ENCODE results near the gene OLIG2.

Gene OLIG2

DNA sequence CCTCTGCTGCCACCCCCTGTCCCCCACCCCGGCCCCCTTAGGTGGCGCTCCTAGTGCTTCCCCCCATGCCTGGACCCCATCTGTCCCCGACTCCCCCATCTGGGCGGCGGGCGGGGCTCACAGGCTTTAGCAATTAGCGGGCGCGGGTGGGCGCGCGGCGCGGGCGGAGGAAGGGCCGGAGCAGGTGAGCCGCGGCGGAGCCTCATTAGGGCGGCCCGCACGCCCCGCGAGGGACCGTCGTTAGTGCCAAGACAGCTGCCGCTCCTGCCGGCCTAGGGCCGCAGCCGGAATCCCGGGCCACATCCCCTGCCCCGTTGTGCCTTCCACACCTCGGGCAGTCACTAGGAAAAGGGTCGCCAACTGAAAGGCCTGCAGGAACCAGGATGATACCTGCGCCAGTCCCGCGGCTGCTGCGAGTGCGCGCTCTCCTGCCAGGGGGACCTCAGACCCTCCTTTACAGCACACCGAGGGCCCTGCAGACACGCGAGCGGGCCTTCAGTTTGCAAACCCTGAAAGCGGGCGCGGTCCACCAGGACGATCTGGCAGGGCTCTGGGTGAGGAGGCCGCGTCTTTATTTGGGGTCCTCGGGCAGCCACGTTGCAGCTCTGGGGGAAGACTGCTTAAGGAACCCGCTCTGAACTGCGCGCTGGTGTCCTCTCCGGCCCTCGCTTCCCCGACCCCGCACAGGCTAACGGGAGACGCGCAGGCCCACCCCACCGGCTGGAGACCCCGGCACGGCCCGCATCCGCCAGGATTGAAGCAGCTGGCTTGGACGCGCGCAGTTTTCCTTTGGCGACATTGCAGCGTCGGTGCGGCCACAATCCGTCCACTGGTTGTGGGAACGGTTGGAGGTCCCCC, 7.6 kb downstream of the OLIG2 start:
- DNase-seq (ENCODE audit: low read depth): no peak

DNA sequence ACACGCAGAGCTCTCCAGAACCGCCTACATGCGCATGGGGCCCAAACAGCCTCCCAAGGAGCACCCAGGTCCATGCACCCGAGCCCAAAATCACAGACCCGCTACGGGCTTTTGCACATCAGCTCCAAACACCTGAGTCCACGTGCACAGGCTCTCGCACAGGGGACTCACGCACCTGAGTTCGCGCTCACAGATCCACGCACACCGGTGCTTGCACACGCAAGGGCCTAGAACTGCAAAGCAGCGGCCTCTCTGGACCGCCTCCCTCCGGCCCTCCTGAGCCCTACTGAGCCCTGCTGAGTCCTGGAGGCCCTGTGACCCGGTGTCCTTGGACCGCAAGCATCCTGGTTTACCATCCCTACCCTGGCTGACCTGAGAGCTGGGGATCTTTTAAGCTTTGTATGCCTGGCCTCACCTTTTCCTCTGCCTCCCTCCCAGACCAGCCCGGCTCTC, 8.3 kb downstream of the OLIG2 start:
- no peak for DNase-seq (ENCODE audit: low read depth)

DNA sequence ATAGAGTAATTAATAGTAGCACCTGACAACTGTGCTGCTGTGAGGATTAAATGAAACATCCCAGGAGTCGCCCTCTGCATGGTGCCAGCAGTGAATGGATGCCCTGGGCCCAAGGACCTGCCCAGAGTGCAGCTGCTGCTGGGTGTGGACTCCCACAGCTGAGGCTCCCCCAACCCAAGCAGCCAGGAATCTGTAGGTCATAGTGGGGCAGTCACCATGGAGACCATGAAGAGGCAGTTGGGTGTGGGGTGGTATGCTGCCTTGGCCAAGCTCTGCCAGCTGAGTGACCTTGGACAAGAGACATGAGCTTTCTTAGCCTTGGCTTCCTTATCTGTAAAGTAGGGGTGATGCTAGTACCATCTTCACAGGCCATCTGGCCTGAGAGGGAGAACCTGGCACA, 9.4 kb downstream of the OLIG2 start:
- DNase-seq (ENCODE audit: low read depth): no peak

DNA sequence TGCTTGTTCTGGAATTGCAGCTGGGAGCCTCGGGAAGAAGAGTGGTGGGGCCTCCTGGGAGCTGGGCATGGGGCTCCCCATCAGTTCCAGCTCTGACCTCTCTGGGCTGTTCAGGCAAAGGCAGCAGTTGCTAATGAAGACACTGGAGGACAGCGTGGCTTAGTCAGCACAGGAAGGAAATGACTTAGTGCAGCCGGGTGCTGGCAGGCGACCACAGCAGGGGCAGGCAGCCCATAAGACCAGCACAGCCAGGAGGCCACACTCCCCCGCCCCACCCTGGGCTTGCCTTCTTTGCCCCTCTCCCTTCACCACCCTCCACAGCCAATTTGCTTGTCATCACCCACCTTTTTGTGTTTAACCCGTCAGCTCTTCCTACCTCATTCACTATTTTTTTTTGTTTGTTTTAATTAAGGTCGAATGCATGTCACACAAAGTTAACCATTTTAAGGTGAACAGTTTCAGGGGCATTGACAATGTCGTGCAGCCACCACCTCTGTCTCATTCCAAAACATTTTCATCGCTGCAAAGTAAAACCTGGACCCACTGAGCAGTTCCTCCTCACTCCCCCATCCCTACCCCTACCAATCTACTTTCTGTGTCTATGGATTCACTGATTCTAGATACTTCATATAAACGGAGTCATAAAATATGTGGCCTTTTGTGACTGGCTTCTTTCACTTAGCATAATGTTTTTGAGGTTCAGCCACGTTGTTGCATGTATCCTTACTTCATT, 10.9 kb downstream of the OLIG2 start:
- peak; percentile 11 for DNase-seq (ENCODE audit: low read depth)

DNA sequence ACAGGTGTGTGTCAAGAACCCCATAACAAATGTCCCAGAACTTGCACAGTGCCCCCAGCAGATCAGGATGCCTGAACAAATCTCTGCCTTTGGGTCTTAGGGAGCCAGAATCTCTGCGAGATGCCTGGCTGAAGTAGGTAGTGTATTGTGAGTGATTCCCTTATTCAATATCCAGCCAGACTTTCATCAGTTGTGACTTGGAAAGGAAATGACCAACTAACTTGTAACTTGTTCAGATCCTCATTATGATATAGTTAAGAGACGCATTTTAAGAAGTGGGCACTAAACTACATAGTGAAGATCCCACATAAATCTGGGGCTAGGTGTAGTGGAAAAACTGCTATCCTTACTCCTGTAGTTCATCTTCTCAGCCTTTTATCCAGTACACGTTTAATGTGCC, 11.8 kb downstream of the OLIG2 start:
- DNase-seq (ENCODE audit: low read depth): no peak

DNA sequence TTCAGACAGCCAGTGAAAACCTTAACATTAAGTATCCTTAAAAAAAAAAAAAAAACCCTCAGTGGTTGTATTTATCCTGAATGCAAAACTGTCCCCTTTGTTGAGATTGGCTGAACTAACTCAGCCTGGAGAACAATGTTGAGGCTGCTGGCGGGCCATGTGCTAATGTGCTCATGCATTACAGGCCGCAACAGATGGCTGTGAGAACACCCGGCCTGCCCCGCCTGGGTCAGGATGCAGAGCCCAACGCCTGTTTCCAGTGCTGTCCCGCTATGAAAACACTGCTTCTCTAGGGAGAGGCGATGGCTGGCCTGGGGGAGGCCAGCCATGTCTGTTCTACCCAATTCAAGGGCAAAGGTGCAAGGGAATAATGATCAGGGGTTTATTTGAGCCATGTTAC, 13.8 kb downstream of the OLIG2 start:
- DNase-seq (ENCODE audit: low read depth): no peak

DNA sequence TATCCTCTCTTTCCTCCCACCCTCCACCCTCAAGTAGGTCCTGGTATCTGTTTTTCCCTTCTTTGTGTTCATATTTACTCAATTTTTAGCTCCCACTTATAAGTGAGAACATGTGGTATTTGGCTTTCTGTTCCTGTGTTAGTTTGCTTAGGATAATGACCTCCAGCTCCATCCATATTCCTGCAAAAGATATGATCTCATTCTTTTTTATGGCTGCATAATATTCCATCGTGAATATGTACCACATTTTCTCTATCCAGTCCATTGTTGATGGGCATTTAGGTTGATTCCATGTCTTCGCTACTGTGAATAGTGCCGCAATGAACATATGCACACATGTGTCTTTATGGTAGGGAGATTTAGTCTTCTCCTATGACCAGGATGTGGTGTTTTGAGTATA, 14.5 kb downstream of the OLIG2 start:
- DNase-seq (ENCODE audit: low read depth): no peak

DNA sequence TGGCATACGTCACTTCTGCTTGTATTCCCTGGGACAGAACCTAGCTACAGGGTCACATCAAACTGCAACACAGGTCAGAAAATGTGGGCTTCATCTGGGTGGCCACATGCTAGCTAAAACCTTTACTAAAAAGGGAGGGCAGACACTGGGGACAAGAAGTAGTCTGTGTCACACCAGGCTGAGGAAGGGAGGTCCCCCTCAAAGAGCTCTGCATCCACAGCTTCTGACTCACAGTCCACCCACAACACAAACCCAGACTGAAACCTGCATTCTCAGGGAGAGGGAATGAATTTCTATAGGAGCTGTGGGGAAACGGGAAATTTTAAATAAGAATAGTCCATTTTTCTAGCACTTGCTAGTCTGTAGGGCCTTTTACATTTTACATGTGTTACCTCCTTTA, 16.2 kb downstream of the OLIG2 start:
- DNase-seq (ENCODE audit: low read depth): no peak

DNA sequence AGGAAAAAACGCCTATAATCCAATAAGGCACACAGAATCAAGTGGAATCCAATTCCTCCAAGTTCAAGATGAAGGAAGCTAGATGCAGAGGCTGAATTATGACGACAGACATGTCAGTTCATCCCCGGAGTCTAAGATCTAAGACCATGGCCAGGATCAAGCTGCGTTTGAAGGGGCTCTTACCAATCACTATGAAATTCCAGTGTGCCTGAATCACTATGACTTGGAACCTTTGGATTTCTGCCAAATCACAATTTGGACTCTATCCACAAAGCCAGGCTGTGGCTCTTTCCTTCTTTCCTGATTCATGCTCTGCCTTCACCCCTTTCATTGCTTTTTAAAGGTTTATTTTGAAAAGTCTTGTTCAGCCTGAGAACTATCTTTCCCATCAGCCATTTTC, 17.1 kb downstream of the OLIG2 start:
- DNase-seq (ENCODE audit: low read depth): peak; percentile 67

DNA sequence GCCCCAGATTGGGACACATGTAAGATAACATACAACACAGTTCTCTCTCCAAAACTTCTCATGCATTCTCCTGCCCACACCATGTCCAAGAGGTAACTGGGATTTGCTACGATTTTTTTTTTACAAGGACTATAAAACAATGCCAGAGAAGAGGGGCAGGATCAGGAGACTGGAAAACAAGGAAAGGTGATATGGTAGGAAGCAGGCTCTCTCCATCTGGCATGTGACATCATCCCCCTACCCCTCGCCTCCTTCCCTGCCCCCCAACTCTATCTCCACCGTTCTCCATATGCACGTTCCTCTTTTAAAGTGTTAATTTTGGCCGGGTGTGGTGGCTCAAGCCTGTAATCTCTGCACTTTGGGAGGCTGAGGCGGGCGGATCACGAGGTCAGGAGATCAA, 20.7 kb downstream of the OLIG2 start:
- no peak for DNase-seq (ENCODE audit: low read depth)

DNA sequence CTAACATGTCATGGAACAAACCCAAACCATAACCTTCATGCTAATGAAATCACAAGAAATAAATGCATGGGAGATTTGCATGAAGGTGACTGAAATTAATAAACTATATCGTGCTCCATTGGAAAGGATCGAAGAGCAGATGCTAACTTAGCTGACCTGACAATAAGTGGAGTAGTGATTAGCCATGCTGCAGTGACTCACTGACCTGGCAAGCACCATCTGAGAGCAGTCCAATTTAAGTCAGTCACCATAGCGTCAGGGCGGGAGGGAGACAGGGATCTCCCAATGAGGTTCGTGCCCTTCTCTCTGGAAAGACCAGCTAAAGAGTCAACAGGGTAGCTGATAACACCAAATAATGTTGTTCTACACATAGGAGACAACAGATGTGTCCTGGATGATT, 21.5 kb downstream of the OLIG2 start:
- DNase-seq (ENCODE audit: low read depth): no peak

DNA sequence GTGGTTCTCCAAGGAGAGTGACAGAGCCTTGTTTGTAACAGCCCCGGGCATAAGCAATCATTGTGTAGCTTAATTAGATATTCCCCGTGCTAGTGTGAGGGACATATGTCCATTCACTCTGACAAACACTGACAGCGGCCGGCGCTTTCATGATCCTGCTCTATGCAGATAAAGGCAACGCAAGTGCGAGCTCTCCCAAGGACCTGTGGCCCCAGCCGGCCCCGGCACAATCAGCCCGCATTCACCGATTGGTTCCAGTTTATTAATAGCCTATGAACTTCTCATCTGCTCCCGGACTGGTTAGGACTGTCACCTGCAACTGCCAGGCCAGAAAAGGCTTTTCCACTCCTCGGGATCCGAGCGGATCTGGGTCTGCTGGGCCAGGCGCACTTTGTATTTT, 26.2 kb downstream of the OLIG2 start:
- no peak for DNase-seq (ENCODE audit: low read depth)

DNA sequence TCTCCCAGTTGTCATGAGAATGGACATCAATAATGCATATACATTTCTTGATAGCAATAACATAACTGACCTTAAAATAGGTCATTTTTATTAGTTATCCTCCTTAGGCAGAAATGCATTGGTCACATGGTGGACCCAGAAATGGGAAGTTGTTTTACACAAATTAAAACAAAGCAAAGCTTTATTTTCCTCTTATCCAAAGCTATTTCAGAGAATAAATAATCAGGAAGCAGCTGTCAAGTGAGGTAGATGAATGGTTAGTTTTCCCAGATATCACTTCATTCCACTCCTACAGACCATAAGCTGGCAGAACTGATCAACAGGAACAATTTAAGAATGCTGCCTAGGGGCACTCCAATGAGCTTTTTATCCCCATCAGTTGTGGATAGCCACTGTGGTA, 28.2 kb downstream of the OLIG2 start:
- no peak for DNase-seq (ENCODE audit: low read depth)

DNA sequence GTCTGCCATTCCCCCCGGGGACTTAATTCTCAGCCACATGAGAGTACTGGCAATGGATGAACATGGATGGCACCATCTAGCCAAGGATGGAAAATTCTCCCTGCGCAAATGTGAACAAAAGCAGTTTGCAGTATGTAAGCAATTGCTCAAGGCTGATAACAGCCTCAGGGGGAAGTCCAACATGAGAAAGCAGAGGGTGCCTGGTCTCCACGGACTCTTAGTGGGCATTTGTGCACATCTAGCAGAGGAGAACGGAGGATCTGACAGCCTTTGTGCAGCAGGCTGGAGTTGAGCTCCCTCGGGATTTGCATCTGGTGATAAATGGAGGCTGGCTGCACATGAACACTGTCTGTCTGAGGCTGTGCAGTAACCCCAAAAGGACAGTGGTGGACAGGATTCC, 30.3 kb downstream of the OLIG2 start:
- no peak for DNase-seq (ENCODE audit: low read depth)

DNA sequence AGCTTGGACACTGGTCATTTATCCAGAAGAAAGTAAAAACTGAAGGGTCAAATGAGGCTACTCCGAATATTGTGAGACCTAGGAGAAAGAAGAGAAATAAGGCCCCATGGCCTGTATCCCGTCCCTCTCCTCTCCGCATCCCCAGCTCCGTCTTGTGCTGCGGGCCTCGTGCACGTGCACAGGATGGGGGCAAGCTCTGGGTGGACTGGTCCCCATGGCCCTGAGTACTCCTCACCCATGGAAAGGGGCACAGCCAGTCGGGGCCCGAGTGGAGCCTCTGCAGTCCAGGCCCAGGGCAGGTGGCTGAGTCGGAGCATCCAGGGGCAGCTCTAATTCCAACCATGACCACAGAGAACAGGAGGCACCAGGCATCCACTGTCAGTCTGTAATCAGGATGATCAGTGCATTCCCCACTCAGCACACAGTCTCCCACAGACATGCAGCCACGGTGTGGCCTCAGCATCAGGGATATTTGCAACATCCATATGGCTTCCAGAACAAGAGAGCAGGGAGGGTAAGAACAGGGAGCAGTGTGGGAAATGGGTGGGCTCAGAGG, 31.7 kb downstream of the OLIG2 start:
- no peak for DNase-seq (ENCODE audit: low read depth)

DNA sequence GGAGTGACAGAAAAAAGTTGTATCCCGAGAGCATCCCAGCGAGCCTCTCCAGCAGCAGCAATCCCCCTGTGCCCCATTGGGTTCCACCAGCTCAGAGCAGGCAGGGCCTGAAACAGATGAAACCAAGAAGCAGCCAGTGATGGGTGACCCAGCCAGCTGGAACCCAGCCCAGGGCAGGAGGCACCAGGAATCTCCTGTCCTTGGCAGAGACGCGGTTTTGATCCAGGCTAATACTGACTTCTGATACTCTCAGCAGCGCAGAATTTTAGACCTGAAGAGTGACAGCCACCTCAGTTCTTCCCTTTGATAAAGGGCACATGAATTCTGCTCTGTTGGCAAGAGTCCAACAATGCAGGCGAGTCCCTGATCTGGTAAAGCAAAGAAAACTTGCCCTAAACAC, 32.8 kb downstream of the OLIG2 start:
- DNase-seq (ENCODE audit: low read depth): no peak

DNA sequence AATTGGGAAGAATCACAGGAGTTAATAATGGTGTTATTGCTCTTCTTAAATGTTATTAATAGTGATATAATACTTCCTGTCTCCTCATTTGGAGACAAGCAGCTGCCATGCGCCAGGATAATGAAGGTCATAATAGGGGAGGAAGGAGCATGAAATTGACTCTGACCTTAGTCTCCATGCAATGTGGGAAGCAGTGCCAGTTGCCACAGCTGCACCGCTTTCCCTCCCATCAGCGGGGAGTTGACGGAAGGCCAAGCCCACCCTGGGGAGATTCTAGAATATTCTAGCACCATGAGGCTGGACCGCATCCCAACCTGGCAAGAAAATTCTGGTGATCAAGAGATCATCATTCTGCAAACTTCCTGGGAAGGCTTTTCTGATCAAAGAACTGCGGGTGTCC, 33.2 kb downstream of the OLIG2 start:
- no peak for DNase-seq (ENCODE audit: low read depth)

DNA sequence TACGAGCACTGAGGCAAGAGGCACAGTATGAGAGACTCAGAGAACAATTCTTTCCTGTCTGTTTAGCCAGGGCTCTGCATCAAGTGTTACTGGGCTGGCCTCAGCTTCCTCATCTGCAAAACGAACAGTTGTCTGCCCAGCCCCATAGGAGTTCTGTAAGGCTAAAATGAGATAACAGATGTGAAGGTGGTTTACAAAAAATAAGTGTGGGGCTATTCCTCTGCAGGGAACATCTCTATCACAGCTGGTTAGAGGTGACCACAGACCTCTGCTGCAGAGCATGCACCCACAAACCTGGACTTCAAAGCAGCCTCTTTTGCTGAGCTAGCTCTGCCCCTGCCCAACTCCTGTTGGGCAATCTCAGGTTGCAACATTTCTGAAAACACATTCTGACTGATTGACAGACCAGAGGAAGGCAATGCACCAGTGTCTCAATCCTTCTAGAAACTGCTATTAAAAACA, 33.7 kb downstream of the OLIG2 start:
- no peak for DNase-seq (ENCODE audit: low read depth)

DNA sequence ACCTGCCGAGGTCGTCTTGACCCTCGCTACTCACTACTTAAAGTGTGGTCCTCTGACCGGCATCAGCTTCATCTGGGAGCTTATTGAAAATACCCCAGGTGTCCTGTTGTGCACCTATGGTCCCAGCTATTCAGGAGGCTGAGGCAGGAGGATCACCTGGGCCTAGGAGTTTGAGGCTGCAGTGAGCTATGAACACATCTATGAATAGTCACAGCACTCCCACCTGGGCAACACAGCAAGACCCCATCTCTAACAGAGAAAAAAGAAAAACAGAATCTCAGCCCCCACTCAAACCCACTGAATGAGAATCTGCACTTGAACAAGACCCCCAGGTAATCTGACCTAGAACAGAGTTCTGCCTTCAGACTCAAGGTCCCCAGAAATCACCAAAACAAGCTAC, 35.5 kb downstream of the OLIG2 start:
- DNase-seq (ENCODE audit: low read depth): no peak

DNA sequence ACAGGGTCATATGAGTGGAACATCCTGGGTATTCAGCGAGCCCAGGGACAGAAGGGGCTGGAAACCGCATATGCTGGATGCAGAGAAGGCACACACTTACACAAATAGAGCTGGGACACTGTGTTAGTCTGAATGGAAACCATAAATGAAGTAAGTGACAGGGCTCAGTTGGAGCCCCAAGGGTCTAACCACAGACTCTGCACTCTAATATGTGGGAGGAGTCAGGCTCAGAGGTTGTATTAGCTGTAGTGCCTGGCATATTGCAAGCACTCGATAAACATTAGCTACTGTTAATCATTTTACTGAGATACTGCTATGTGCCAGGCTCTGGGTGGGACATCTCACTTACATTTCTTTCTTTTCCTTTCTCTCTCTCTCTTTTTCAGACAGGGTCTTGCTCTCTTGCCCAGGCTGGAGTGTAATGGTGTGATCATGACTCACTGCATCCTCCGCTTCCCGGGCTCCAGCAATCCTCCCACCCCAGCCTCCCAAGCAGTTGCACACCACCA, 37.7 kb downstream of the OLIG2 start:
- no peak for DNase-seq (ENCODE audit: low read depth)

DNA sequence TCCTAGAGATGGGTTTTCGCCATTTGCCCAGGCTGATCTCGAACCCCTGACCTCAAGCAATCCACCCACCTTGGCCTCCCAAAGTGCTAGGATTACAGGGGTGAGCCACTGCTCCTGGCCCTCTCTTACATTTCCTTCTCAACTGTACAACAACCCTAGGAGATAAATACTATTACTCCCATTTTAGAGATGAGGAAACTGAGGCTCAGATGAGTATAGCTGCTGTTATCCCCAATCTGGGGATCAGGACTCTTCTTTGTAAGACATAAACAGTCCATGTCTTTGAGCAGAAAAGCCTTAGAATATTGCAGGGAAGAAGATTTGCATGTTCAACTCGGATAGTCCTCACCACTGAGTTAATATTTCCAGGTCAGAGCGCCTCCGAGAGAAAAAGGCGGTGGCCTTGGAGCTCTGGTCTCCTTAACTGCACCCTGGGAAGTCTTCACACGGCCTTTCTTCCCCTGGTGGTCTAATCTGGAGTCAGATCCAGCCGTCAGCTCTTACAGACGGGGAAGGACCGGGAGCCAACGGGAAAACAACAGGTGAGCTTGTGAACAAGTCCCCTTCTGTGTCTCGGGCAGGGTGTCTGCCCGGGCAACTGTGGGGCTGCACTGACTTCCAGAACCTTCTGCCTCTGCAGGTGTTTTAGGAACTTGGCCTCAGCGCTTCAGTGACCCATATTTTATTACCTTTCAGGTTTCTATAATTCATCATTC, 38.3 kb downstream of the OLIG2 start:
- no peak for DNase-seq (ENCODE audit: low read depth)

All from GM04503 (cell line).